Ovary (tissue), 3 donors: ENCODE data around the gene GPR26.

ENCODE experiments used
- EP300 ChIP-seq: sonication (generic); formaldehyde crosslinking; IDR thresholded peaks from one replicate; pipeline ENCODE4 v1.6.1; 2017; ENCODE audit warnings: antibody characterized with exemption
- TF ChIP-seq, protein P1 (sequence below), 3 donors: fragments of 450-650 bp in 2 of 3; fragments of 200-600 bp in 1 of 3; IDR thresholded peaks; one replicate each; pipeline versions ENCODE4 v1.5.1 to v1.8.0; 2016 to 2022; ENCODE audit warnings: antibody characterized with exemption in 3 of 3, mild to moderate bottlenecking in 1 of 3
- donor health status: DM: no; HTN: no; CAD: no.

DNA sequence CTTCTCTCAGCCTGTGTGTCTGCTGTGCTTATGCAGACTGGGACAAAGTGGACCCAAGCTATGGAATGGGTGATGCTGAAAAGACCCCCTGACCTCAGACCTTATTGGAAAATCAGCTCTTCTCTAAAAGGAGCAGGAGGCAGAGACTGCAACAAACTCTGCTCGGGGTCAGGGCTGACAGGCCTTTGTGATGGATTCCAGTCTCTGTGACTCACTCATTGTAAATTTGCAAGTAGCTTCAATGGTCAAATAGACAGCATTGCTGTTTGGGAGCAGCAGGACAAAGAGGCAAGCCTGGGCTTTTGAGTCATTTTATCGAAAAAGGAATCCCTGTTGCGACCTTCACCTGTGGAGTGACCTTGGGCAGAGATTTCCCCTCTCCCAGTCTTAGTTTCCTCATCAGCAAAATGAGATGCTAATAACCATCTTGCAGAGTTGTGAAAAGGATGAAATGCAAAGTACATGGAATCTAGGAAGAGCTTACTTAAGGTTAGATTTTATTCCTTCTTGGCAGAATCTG lies 26.1 kb upstream of the GPR26 start:
- TF ChIP-seq, protein P1, sequence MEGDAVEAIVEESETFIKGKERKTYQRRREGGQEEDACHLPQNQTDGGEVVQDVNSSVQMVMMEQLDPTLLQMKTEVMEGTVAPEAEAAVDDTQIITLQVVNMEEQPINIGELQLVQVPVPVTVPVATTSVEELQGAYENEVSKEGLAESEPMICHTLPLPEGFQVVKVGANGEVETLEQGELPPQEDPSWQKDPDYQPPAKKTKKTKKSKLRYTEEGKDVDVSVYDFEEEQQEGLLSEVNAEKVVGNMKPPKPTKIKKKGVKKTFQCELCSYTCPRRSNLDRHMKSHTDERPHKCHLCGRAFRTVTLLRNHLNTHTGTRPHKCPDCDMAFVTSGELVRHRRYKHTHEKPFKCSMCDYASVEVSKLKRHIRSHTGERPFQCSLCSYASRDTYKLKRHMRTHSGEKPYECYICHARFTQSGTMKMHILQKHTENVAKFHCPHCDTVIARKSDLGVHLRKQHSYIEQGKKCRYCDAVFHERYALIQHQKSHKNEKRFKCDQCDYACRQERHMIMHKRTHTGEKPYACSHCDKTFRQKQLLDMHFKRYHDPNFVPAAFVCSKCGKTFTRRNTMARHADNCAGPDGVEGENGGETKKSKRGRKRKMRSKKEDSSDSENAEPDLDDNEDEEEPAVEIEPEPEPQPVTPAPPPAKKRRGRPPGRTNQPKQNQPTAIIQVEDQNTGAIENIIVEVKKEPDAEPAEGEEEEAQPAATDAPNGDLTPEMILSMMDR (IDR thresholded peaks at IDR 0.05): no peak
- TF ChIP-seq EP300: no peak
